HCT116 (cell line): ENCODE data around the gene CHAF1A. TPM values are rescaled to one million over a fixed set of nuclear protein-coding genes. Genes with fewer than 3 reads are reported as not detected.

Source experiments
- ATAC-seq: fragments of 200-7000 bp; cut with Tn5 transposase; 2 replicates; pipeline ENCODE4 v1.9.1; 2020; ENCODE audit warnings: mild to moderate bottlenecking, moderate library complexity
- BruUV-seq: library from RNA; stranded (reverse); fragments of 400-500 nt; replicated peaks from 2 replicates; lab custom pipeline; 2021; lab: Mats Ljungman, UMichigan
- CTCF ChIA-PET: fragments of 300-600 bp; sonication (Branson Sonifier 250); formaldehyde crosslinking; loops from one replicate; lab custom pipeline; 2021; ENCODE audit warnings: antibody characterized with exemption; lab: Charles Lee
- POLR2A ChIA-PET: fragments of 300-600, 350-600 bp; sonication (Branson Sonifier 250); formaldehyde crosslinking; loops from one replicate; lab custom pipeline; 2021; ENCODE audit warnings: antibody characterized with exemption; lab: Charles Lee
- RAD21 ChIA-PET, 2 experiments: fragments of 300-600 bp; sonication (Branson Sonifier 250); formaldehyde crosslinking; loops; one replicate each; lab custom pipeline; 2023; ENCODE audit warnings: low total read pairs in 2 of 2; ENCODE audit not compliant: uncharacterized antibody in 2 of 2, unreplicated experiment in 2 of 2, low non-redundant PET in 1 of 2; lab: Charles Lee
- DNase-seq: peaks from one replicate; pipeline ENCODE4 v3.0.0-alpha.2; 2010; ENCODE audit warnings: low read depth, low spot score
- H2AFZ ChIP-seq: fragments of 200-600 bp; shearing (Covaris generic), sonication (generic); 2 replicates; pipeline ENCODE4 v1.6.1; 2017; ENCODE audit warnings: low read depth, mixed run types, mixed read lengths, antibody characterized with exemption, low read length; ENCODE audit not compliant: poor library complexity, severe bottlenecking
- H3K27ac ChIP-seq: 2 replicates; pipeline ENCODE4 v1.5.1; 2012; ENCODE audit warnings: low read depth, low read length
- H3K27me3 ChIP-seq: fragments of 200-600 bp; sonication (generic); 2 replicates; pipeline ENCODE4 v1.6.1; 2016; ENCODE audit warnings: mixed run types, low read length, mixed read lengths; ENCODE audit not compliant: insufficient read depth
- H3K36me3 ChIP-seq, 2 experiments: fragments of 200-500 bp in 1 of 2; fragments of 200-600 bp in 1 of 2; sonication (Bioruptor generic) in 1 of 2; sonication (generic) in 1 of 2; 2 replicates each; pipeline versions ENCODE4 v1.5.1 to v1.6.1; 2014 to 2016; ENCODE audit warnings: low read length in 2 of 2, inconsistent platforms in 1 of 2, mixed read lengths in 1 of 2, mixed run types in 1 of 2; ENCODE audit not compliant: insufficient read depth in 2 of 2, control insufficient read depth in 1 of 2
- H3K4me1 ChIP-seq, 2 experiments: fragments of 200-600 bp in 1 of 2; sonication (generic) in 1 of 2; 2 replicates each; pipeline versions ENCODE4 v1.5.1 to v1.6.1; 2012 to 2017; ENCODE audit warnings: low read length in 2 of 2, inconsistent platforms in 1 of 2, mild to moderate bottlenecking in 1 of 2, mixed read lengths in 1 of 2, mixed run types in 1 of 2, moderate library complexity in 1 of 2; ENCODE audit not compliant: insufficient read depth in 2 of 2, control insufficient read depth in 1 of 2
- H3K4me2 ChIP-seq: fragments of 200-600 bp; sonication (generic); 2 replicates; pipeline ENCODE4 v1.6.1; 2017; ENCODE audit warnings: mixed run types, low read length, mixed read lengths
- H3K4me3 ChIP-seq, 2 experiments: fragments of 200-600 bp in 1 of 2; sonication (generic) in 1 of 2; replicated peaks in 1 of 2; 2 replicates each; pipeline ENCODE4 v1.5.1; 2011 to 2016; ENCODE audit warnings: low read length in 2 of 2, control low read depth in 1 of 2, low read depth in 1 of 2, mild to moderate bottlenecking in 1 of 2, mixed read lengths in 1 of 2, mixed run types in 1 of 2
- H3K79me2 ChIP-seq: fragments of 200-600 bp; sonication (generic); 2 replicates; pipeline ENCODE4 v1.6.1; 2017; ENCODE audit warnings: mild to moderate bottlenecking, mixed run types, low read length, moderate library complexity, mixed read lengths; ENCODE audit not compliant: insufficient read depth
- H3K9ac ChIP-seq: fragments of 200-600 bp; sonication (generic); 2 replicates; pipeline ENCODE4 v1.6.1; 2016; ENCODE audit warnings: low read length, mixed read lengths
- H3K9me2 ChIP-seq: fragments of 200-600 bp; sonication (generic), shearing (Covaris generic); 2 replicates; pipeline ENCODE4 v1.6.1; 2017; ENCODE audit warnings: mixed run types, mild to moderate bottlenecking, moderate library complexity; ENCODE audit not compliant: insufficient read depth
- H3K9me3 ChIP-seq, 2 experiments: fragments of 200-500 bp in 1 of 2; fragments of 200-600 bp in 1 of 2; sonication (Bioruptor generic) in 1 of 2; sonication (generic) in 1 of 2; 2 replicates each; pipeline ENCODE4 v1.6.1; 2014 to 2017; ENCODE audit warnings: low read length in 2 of 2, mixed read lengths in 2 of 2, inconsistent platforms in 1 of 2, low read depth in 1 of 2, mild to moderate bottlenecking in 1 of 2, mixed run types in 1 of 2, moderate library complexity in 1 of 2; ENCODE audit not compliant: control insufficient read depth in 1 of 2, insufficient read depth in 1 of 2
- H4K20me1 ChIP-seq: fragments of 200-600 bp; sonication (generic), shearing (Covaris generic); 2 replicates; pipeline ENCODE4 v1.6.1; 2017; ENCODE audit warnings: mixed run types, mild to moderate bottlenecking, moderate library complexity; ENCODE audit not compliant: insufficient read depth
- ATF3 ChIP-seq: IDR thresholded peaks from 2 replicates; pipeline ENCODE4 v1.6.1; 2012
- CBX3 ChIP-seq: IDR thresholded peaks from 2 replicates; pipeline ENCODE4 v1.6.1; 2012; ENCODE audit warnings: low read depth
- CEBPB ChIP-seq: IDR thresholded peaks from 2 replicates; pipeline ENCODE4 v1.6.1; 2012; ENCODE audit warnings: low read depth
- EGR1 ChIP-seq: IDR thresholded peaks from 2 replicates; pipeline ENCODE4 v1.6.1; 2012; ENCODE audit warnings: low read depth
- ELF1 ChIP-seq: IDR thresholded peaks from 2 replicates; pipeline ENCODE4 v1.6.1; 2012; ENCODE audit warnings: low read depth, borderline replicate concordance
- EZH2 ChIP-seq: fragments of 200-600 bp; sonication (generic); IDR thresholded peaks from 2 replicates; pipeline ENCODE4 v1.6.1; 2017; ENCODE audit warnings: antibody characterized with exemption, mixed run types
- EZH2phosphoT487 ChIP-seq: fragments of 200-600 bp; IDR thresholded peaks from 2 replicates; pipeline ENCODE4 v1.6.1; 2018; ENCODE audit warnings: antibody characterized with exemption, borderline replicate concordance
- FOSL1 ChIP-seq: IDR thresholded peaks from 2 replicates; pipeline ENCODE4 v1.6.1; 2012; ENCODE audit warnings: low read depth
- JUND ChIP-seq: IDR thresholded peaks from 2 replicates; pipeline ENCODE4 v1.6.1; 2012
- POLR2A ChIP-seq: IDR thresholded peaks from 2 replicates; pipeline ENCODE4 v1.7.0; 2011; ENCODE audit warnings: borderline replicate concordance; ENCODE audit not compliant: insufficient read depth, insufficient read length; ENCODE audit errors: extremely low read depth
- POLR2AphosphoS5 ChIP-seq: IDR thresholded peaks from 2 replicates; pipeline ENCODE4 v1.6.1; 2011; ENCODE audit warnings: mild to moderate bottlenecking, low read depth, low read length, moderate library complexity
- RAD21 ChIP-seq: IDR thresholded peaks from 2 replicates; pipeline ENCODE4 v1.6.1; 2012; ENCODE audit warnings: low read depth, mild to moderate bottlenecking
- SP1 ChIP-seq: IDR thresholded peaks from 2 replicates; pipeline ENCODE4 v1.6.1; 2012; ENCODE audit warnings: low read depth
- SRF ChIP-seq: IDR thresholded peaks from 2 replicates; pipeline ENCODE4 v1.6.1; 2012; ENCODE audit warnings: low read depth
- TCF7L2 ChIP-seq: IDR thresholded peaks from 2 replicates; pipeline ENCODE4 v1.7.0; 2011; ENCODE audit warnings: borderline replicate concordance, inconsistent platforms; ENCODE audit not compliant: insufficient read depth, insufficient read length; ENCODE audit errors: extremely low read depth
- YY1 ChIP-seq: IDR thresholded peaks from 2 replicates; pipeline ENCODE4 v1.6.1; 2011; ENCODE audit warnings: low read length, low read depth, moderate library complexity, mild to moderate bottlenecking; ENCODE audit not compliant: insufficient replicate concordance; ENCODE audit errors: extremely low read depth
- ZFX ChIP-seq: fragments of 450-650 bp; IDR thresholded peaks from 2 replicates; pipeline ENCODE4 v1.6.1; 2017
- ZNF274 ChIP-seq: fragments of 200-500 bp; sonication (Bioruptor generic); IDR thresholded peaks from 2 replicates; pipeline ENCODE4 v1.6.1; 2014; ENCODE audit warnings: mild to moderate bottlenecking, low read depth, low read length, inconsistent platforms
- intact Hi-C: fragments of 100-400 bp; cut with micrococcal nuclease; formaldehyde crosslinking; loops from 2 replicates; pipeline ENCODE4 v1.10.0; 2022
- total RNA-seq: library from RNA; stranded (reverse); gene quantifications from one replicate; pipeline ENCODE4 v1.2.1, GENCODE V29; 2021; ENCODE audit not compliant: unreplicated experiment
- TF ChIP-seq, protein P1 (sequence below): IDR thresholded peaks from 2 replicates; pipeline ENCODE4 v1.6.1; 2012; ENCODE audit warnings: low read depth

The CHAF1A gene
- total RNA-seq, 1 experiment from 2014 or later: 69.9 TPM

DNA sequence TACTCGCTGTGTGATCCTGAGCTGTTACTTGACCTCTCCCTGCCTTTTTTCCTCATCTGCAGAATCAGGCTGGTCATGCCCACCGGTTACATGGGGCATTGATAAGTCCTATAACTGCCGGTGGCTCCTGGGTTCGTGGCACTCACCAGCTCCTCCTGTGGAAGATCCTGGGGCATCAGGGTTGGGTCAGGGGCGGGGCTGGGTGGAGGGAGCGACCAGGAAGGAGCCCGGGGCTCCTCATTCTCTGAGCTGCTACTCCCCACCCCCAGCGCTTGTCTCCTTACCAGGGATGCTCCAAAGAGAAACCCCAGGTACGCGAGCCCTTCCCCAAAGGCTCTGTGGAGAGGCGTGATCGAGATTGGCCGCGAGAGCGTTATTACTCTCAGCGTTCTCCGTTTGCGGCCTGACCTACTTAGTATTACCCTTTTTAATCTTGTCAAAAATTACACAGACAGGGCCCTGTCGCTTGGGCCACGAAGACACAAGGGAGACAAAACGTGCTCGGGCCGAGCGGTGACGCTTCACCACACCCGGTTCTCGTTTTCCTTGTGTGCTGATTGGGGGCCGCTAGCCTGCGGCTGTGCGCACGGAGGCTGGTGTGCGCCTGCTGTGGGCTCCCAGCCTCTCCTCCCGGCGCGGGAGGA, 80.4 kb downstream of the CHAF1A start (continued):
- TF ChIP-seq ZNF274 (no peak), ELF1 (no peak), CEBPB (no peak), TCF7L2 (no peak), EGR1 (no peak), EZH2phosphoT487 (no peak), RAD21 (no peak), POLR2AphosphoS5 (no peak)

GRCh38 chr19:4483385-4483784, 80.9 kb downstream of the CHAF1A start:
- ChIA-PET RAD21 (no interaction called here), POLR2A (no interaction called here), CTCF (no interaction called here)
- no peak for DNase-seq
- Histone ChIP-seq H3K4me1 (no peaks in the 10 kb centered on the region; a peak in 1 of 4 replicates), H3K27me3 (no peaks in the 10 kb centered on the region), H3K9ac (no peak overlapping the region), H3K9me3 (no peaks in the 10 kb centered on the region), H3K4me3 (no peak overlapping the region), H4K20me1 (no peaks in the 10 kb centered on the region), H3K9me2 (no peaks in the 10 kb centered on the region), H3K27ac (no peak overlapping the region), H3K36me3 (peaks cover 1 to 8% of the 10 kb centered on the region in 2 experiments; a peak in 3 of 4 replicates), H3K79me2 (peaks cover 2% of the 10 kb centered on the region; the same call in 1 of the 2 replicates), H2AFZ (no peak overlapping the region), H3K4me2 (no peak overlapping the region)
- intact Hi-C loops: no loop called here
- no TSS peak for BruUV-seq
- ATAC-seq: no peak
- TF ChIP-seq FOSL1 (no peak), EGR1 (no peak), ATF3 (no peak), RAD21 (no peak), EZH2phosphoT487 (no peak), JUND (no peak), SP1 (no peak), ZFX (no peak), POLR2A (no peak), SRF (no peak), ELF1 (no peak), POLR2AphosphoS5 (no peak), EZH2 (no peak), CBX3 (no peak), YY1 (no peak), ZNF274 (no peak)
- TF ChIP-seq, protein P1, sequence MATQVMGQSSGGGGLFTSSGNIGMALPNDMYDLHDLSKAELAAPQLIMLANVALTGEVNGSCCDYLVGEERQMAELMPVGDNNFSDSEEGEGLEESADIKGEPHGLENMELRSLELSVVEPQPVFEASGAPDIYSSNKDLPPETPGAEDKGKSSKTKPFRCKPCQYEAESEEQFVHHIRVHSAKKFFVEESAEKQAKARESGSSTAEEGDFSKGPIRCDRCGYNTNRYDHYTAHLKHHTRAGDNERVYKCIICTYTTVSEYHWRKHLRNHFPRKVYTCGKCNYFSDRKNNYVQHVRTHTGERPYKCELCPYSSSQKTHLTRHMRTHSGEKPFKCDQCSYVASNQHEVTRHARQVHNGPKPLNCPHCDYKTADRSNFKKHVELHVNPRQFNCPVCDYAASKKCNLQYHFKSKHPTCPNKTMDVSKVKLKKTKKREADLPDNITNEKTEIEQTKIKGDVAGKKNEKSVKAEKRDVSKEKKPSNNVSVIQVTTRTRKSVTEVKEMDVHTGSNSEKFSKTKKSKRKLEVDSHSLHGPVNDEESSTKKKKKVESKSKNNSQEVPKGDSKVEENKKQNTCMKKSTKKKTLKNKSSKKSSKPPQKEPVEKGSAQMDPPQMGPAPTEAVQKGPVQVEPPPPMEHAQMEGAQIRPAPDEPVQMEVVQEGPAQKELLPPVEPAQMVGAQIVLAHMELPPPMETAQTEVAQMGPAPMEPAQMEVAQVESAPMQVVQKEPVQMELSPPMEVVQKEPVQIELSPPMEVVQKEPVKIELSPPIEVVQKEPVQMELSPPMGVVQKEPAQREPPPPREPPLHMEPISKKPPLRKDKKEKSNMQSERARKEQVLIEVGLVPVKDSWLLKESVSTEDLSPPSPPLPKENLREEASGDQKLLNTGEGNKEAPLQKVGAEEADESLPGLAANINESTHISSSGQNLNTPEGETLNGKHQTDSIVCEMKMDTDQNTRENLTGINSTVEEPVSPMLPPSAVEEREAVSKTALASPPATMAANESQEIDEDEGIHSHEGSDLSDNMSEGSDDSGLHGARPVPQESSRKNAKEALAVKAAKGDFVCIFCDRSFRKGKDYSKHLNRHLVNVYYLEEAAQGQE: no peak
- TF ChIP-seq, all 23 proteins: peak for 0
